Mesothelial cell of epicardium (in vitro differentiated cells): ENCODE results near the gene MT1G. TPM values are rescaled to one million over a fixed set of nuclear protein-coding genes. Genes with fewer than 3 reads are reported as not detected.

Source experiments
- DNase-seq, 2 experiments: peaks; one replicate each; pipeline ENCODE4 v3.0.0; 2021; ENCODE audit warnings: low spot score in 2 of 2; ENCODE audit not compliant: unreplicated experiment in 2 of 2
- H3K27ac Mint-ChIP-seq: 2 replicates; pipeline ENCODE4 v1.8.0; 2021; ENCODE audit warnings: mixed read lengths
- H3K27me3 Mint-ChIP-seq: 2 replicates; pipeline ENCODE4 v1.8.0; 2021; ENCODE audit warnings: low read depth, mixed read lengths
- H3K36me3 Mint-ChIP-seq: 2 replicates; pipeline ENCODE4 v1.8.0; 2021; ENCODE audit warnings: mixed read lengths
- H3K4me1 Mint-ChIP-seq: 2 replicates; pipeline ENCODE4 v1.8.0; 2021; ENCODE audit warnings: mixed read lengths
- H3K4me3 Mint-ChIP-seq: 2 replicates; pipeline ENCODE4 v1.8.0; 2021; ENCODE audit warnings: mild to moderate bottlenecking, moderate library complexity, mixed read lengths
- H3K9me3 Mint-ChIP-seq: 2 replicates; pipeline ENCODE4 v1.8.0; 2021; ENCODE audit warnings: mixed read lengths
- CTCF ChIP-seq: fragments of 200-600 bp; sonication (generic); IDR thresholded peaks from one replicate; pipeline ENCODE4 v1.5.0; 2021; ENCODE audit warnings: antibody characterized with exemption; ENCODE audit not compliant: unreplicated experiment
- total RNA-seq: library from RNA; stranded (reverse); gene quantifications from 3 replicates; pipeline ENCODE4 v1.2.1, GENCODE V29; 2021

MT1G gene
- total RNA-seq, 1 donor from 2014 or later: not detected

GRCh38 chr16:56645311-56645710 is 22.6 kb downstream of the MT1G start:
- Mint-ChIP-seq H3K4me3 (no peak overlapping the region), H3K27ac (no peak overlapping the region), H3K4me1 (peaks cover 4% of the 10 kb centered on the region), H3K9me3 (no peaks in the 10 kb centered on the region), H3K27me3 (peaks cover 100% of the 10 kb centered on the region), H3K36me3 (no peaks in the 10 kb centered on the region)
- TF ChIP-seq CTCF: no peak
- no peak for DNase-seq

GRCh38 chr16:56643833-56644232 is 24.0 kb downstream of the MT1G start:
- TF ChIP-seq CTCF: no peak
- no peaks in the 10 kb centered on the region for H3K9me3 Mint-ChIP-seq
- H3K4me3 Mint-ChIP-seq: peak overlapping the region; percentile 20
- H3K27ac Mint-ChIP-seq: no peak overlapping the region
- DNase-seq: no peak
- H3K36me3 Mint-ChIP-seq: no peaks in the 10 kb centered on the region
- H3K4me1 Mint-ChIP-seq: peaks cover 4% of the 10 kb centered on the region
- peaks cover 100% of the 10 kb centered on the region for H3K27me3 Mint-ChIP-seq

GRCh38 chr16:56643080-56643778 is 24.6 kb downstream of the MT1G start:
- Mint-ChIP-seq H3K4me3 (peak overlapping the region; percentile 20), H3K27me3 (peaks cover 100% of the 10 kb centered on the region), H3K4me1 (peaks cover 6% of the 10 kb centered on the region), H3K27ac (no peak overlapping the region), H3K36me3 (no peaks in the 10 kb centered on the region), H3K9me3 (no peaks in the 10 kb centered on the region)
- TF ChIP-seq CTCF: no peak
- no peak for DNase-seq

GRCh38 chr16:56641166-56641565 is 26.7 kb downstream of the MT1G start:
- H3K9me3 Mint-ChIP-seq: no peaks in the 10 kb centered on the region
- no peak for DNase-seq
- peaks cover 11% of the 10 kb centered on the region for H3K4me1 Mint-ChIP-seq
- peaks cover 100% of the 10 kb centered on the region for H3K27me3 Mint-ChIP-seq
- no peak overlapping the region for H3K27ac Mint-ChIP-seq
- no peak overlapping the region for H3K4me3 Mint-ChIP-seq
- no peaks in the 10 kb centered on the region for H3K36me3 Mint-ChIP-seq
- TF ChIP-seq CTCF: no peak

GRCh38 chr16:56640076-56640475 is 27.8 kb downstream of the MT1G start:
- Mint-ChIP-seq H3K27me3 (peaks cover 99% of the 10 kb centered on the region), H3K27ac (no peak overlapping the region), H3K36me3 (no peaks in the 10 kb centered on the region), H3K4me1 (peaks cover 13% of the 10 kb centered on the region), H3K4me3 (no peak overlapping the region), H3K9me3 (no peaks in the 10 kb centered on the region)
- no peak for DNase-seq
- TF ChIP-seq CTCF: no peak
